Measurements from ENCODE around the gene ZFYVE21. TPM values are rescaled to one million over a fixed set of nuclear protein-coding genes. Genes with fewer than 3 reads are reported as not detected.
A peak's percentile ranks its signal among the peaks of the same experiment; 100 is the strongest.

Gene ZFYVE21
- total RNA-seq, 1 experiment from 2014 or later: 28.4 TPM

DNA sequence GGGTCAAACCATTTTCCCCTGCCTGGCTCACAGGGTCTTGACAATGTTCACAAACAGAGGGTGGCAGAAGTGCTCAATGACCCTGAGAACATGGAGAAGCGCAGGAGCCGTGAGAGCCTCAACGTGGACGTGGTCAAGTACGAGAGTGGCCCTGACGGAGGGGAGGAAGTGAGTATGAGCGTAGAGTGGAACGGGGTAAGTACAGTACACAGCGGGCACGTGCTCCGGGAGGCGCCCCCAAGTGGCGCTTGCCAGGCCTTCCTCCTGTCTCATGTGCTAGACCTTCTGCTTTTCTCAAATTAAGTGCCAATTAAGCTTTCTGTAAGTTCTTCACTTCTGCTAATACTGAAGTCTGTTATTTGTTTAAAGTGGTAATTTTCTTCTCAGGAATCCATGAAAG lies 36.3 kb upstream of the ZFYVE21 start:
- Histone ChIP-seq H3K27ac (ENCODE audit: low read length) (peak overlapping the region; percentile 50; the same call in 1 of the 2 replicates), H3K4me1 (ENCODE audit: low read length) (peaks cover 16% of the 10 kb centered on the region), H3K79me2 (ENCODE audit: low read length) (peaks cover 28% of the 10 kb centered on the region), H3K4me2 (ENCODE audit: low read depth, low read length, poor library complexity, severe bottlenecking) (peak overlapping the region; percentile 5), H3K27me3 (ENCODE audit: low read length) (no peaks in the 10 kb centered on the region), H2AFZ (ENCODE audit: low read length) (0 out of 2 replicates have a peak overlapping the region, but pooled peaks have one; percentile 22), H3K9me2 (replicated peaks; ENCODE audit: insufficient read depth, low read length) (no peaks in the 10 kb centered on the region), H3K9me3 (ENCODE audit: low read length) (no peaks in the 10 kb centered on the region), H3K4me3 (ENCODE audit: low read length) (no peak overlapping the region), H3K9ac (ENCODE audit: low read length) (peak overlapping the region; percentile 23; the same call in 1 of the 2 replicates), H4K20me1 (ENCODE audit: insufficient read depth, low read depth, low read length) (no peaks in the 10 kb centered on the region), H3K36me3 (ENCODE audit: insufficient read depth, low read length) (peaks cover 42% of the 10 kb centered on the region)
- peak; percentile 94 for DNase-seq

DNA sequence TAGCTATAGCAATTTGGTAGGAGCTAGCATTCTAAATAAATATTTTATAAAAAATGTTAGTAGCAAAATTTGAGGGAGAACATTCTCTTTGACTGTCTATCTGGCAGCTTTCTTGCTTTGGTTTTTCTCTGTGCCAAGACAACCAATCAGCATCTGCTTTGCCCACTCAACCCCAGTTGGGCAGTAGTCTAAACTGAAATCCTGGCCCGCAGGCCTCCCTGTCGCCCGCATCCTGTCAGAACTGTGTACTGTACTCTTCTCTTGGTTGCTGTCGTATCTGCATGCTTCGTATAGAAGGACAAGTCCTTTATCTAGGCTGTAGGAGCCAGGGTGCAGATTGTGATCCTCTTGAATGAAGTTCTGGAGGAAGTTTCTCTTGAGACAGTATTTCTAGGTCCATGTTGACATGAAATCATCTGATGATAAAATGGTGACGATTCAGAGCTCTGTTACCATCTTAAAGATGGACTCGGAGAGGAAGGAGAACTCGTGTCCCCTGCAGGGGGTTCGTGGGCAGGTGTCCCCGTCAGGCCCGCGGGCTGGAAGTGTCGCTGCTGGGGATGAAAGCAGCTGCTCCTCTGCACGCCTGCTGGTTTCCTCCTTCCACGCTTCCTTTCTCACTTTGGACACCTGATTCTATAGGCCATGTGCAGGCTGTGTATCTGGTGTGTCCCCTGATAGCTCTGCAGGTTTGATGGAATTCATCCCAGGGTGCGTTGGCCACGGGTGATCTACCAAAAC lies 34.9 kb upstream of the ZFYVE21 start:
- Histone ChIP-seq H3K9me2 (replicated peaks; ENCODE audit: insufficient read depth, low read length) (no peaks in the 10 kb centered on the region), H3K4me1 (ENCODE audit: low read length) (peaks cover 16% of the 10 kb centered on the region), H3K27ac (ENCODE audit: low read length) (no peak overlapping the region), H3K9ac (ENCODE audit: low read length) (no peak overlapping the region), H3K9me3 (ENCODE audit: low read length) (no peaks in the 10 kb centered on the region), H3K4me2 (ENCODE audit: low read depth, low read length, poor library complexity, severe bottlenecking) (no peak overlapping the region), H3K36me3 (ENCODE audit: insufficient read depth, low read length) (peaks cover 40% of the 10 kb centered on the region), H2AFZ (ENCODE audit: low read length) (no peak overlapping the region), H4K20me1 (ENCODE audit: insufficient read depth, low read depth, low read length) (no peaks in the 10 kb centered on the region), H3K27me3 (ENCODE audit: low read length) (no peaks in the 10 kb centered on the region), H3K4me3 (ENCODE audit: low read length) (no peak overlapping the region), H3K79me2 (ENCODE audit: low read length) (peaks cover 30% of the 10 kb centered on the region)
- DNase-seq: no peak

DNA sequence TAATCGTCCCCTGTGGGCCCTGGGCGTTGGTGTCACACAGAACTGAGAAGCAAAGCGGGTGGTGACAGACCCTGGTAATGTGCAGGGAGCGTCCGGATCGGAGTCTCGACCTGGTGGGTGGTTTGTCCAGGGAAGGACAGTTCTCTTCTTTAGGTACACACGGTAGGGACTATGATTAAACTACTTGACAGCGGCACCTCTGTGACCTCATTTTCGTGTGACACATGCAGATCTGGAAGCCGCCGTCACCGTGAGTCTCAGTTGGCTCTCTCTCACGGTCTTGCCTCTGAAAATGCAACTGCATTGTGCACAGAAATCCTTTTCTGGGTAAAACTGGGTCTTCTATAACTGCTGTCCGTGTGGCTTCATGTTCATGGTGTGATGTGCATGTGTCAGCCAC lies 32.5 kb upstream of the ZFYVE21 start:
- Histone ChIP-seq H3K36me3 (ENCODE audit: insufficient read depth, low read length) (peaks cover 43% of the 10 kb centered on the region), H3K9ac (ENCODE audit: low read length) (no peak overlapping the region), H3K27me3 (ENCODE audit: low read length) (no peaks in the 10 kb centered on the region), H3K9me3 (ENCODE audit: low read length) (no peaks in the 10 kb centered on the region), H3K4me1 (ENCODE audit: low read length) (peaks cover 22% of the 10 kb centered on the region), H3K4me3 (ENCODE audit: low read length) (no peak overlapping the region), H4K20me1 (ENCODE audit: insufficient read depth, low read depth, low read length) (no peaks in the 10 kb centered on the region), H2AFZ (ENCODE audit: low read length) (no peak overlapping the region), H3K79me2 (ENCODE audit: low read length) (peaks cover 43% of the 10 kb centered on the region), H3K9me2 (replicated peaks; ENCODE audit: insufficient read depth, low read length) (no peaks in the 10 kb centered on the region), H3K4me2 (ENCODE audit: low read depth, low read length, poor library complexity, severe bottlenecking) (no peak overlapping the region), H3K27ac (ENCODE audit: low read length) (no peak overlapping the region)
- DNase-seq: no peak

- Histone ChIP-seq H2AFZ (ENCODE audit: low read length) (no peak overlapping the region), H3K9me3 (ENCODE audit: low read length) (no peaks in the 10 kb centered on the region), H4K20me1 (ENCODE audit: insufficient read depth, low read depth, low read length) (no peaks in the 10 kb centered on the region), H3K4me2 (ENCODE audit: low read depth, low read length, poor library complexity, severe bottlenecking) (no peak overlapping the region), H3K9ac (ENCODE audit: low read length) (no peak overlapping the region), H3K36me3 (ENCODE audit: insufficient read depth, low read length) (peaks cover 43% of the 10 kb centered on the region), H3K27ac (ENCODE audit: low read length) (no peak overlapping the region), H3K4me1 (ENCODE audit: low read length) (peaks cover 22% of the 10 kb centered on the region), H3K79me2 (ENCODE audit: low read length) (peaks cover 43% of the 10 kb centered on the region), H3K27me3 (ENCODE audit: low read length) (no peaks in the 10 kb centered on the region), H3K4me3 (ENCODE audit: low read length) (no peak overlapping the region), H3K9me2 (replicated peaks; ENCODE audit: insufficient read depth, low read length) (no peaks in the 10 kb centered on the region)
- no peak for DNase-seq
Measured at GRCh38 chr14:103684471-103684870, 31.1 kb upstream of the ZFYVE21 start.

- H3K4me3 ChIP-seq (ENCODE audit: low read length): no peak overlapping the region
- H3K9ac ChIP-seq (ENCODE audit: low read length): no peak overlapping the region
- no peaks in the 10 kb centered on the region for H4K20me1 ChIP-seq (ENCODE audit: insufficient read depth, low read depth, low read length)
- H3K4me1 ChIP-seq (ENCODE audit: low read length): peaks cover 22% of the 10 kb centered on the region
- H3K9me3 ChIP-seq (ENCODE audit: low read length): no peaks in the 10 kb centered on the region
- no peak overlapping the region for H3K27ac ChIP-seq (ENCODE audit: low read length)
- H3K79me2 ChIP-seq (ENCODE audit: low read length): peaks cover 42% of the 10 kb centered on the region
- H3K9me2 ChIP-seq (replicated peaks; ENCODE audit: insufficient read depth, low read length): no peaks in the 10 kb centered on the region
- peaks cover 39% of the 10 kb centered on the region for H3K36me3 ChIP-seq (ENCODE audit: insufficient read depth, low read length)
- H3K4me2 ChIP-seq (ENCODE audit: low read depth, low read length, poor library complexity, severe bottlenecking): no peak overlapping the region
- no peaks in the 10 kb centered on the region for H3K27me3 ChIP-seq (ENCODE audit: low read length)
- no peak overlapping the region for H2AFZ ChIP-seq (ENCODE audit: low read length)
- DNase-seq: no peak
Measured at GRCh38 chr14:103684871-103685270, 30.7 kb upstream of the ZFYVE21 start.

GRCh38 chr14:103685276-103686211 lies 30.1 kb upstream of the ZFYVE21 start:
- no peak for DNase-seq
- peaks cover 33% of the 10 kb centered on the region for H3K36me3 ChIP-seq (ENCODE audit: insufficient read depth, low read length)
- no peaks in the 10 kb centered on the region for H4K20me1 ChIP-seq (ENCODE audit: insufficient read depth, low read depth, low read length)

GRCh38 chr14:103686831-103687485 lies 28.7 kb upstream of the ZFYVE21 start:
- Histone ChIP-seq H3K9me3 (ENCODE audit: low read length) (no peaks in the 10 kb centered on the region), H3K27me3 (ENCODE audit: low read length) (no peaks in the 10 kb centered on the region), H3K4me2 (ENCODE audit: low read depth, low read length, poor library complexity, severe bottlenecking) (no peak overlapping the region), H3K79me2 (ENCODE audit: low read length) (peaks cover 31% of the 10 kb centered on the region), H3K9me2 (replicated peaks; ENCODE audit: insufficient read depth, low read length) (no peaks in the 10 kb centered on the region), H3K36me3 (ENCODE audit: insufficient read depth, low read length) (peaks cover 27% of the 10 kb centered on the region; the same call in 1 of the 2 replicates), H2AFZ (ENCODE audit: low read length) (no peak overlapping the region), H3K27ac (ENCODE audit: low read length) (no peak overlapping the region), H3K9ac (ENCODE audit: low read length) (no peak overlapping the region), H4K20me1 (ENCODE audit: insufficient read depth, low read depth, low read length) (no peaks in the 10 kb centered on the region), H3K4me1 (ENCODE audit: low read length) (peaks cover 43% of the 10 kb centered on the region), H3K4me3 (ENCODE audit: low read length) (no peak overlapping the region)
- no peak for DNase-seq

More at GRCh38 chr14:103685276-103686211, 30.1 kb upstream of the ZFYVE21 start:
- Histone ChIP-seq H3K9me2 (replicated peaks; ENCODE audit: insufficient read depth, low read length) (no peaks in the 10 kb centered on the region), H3K4me3 (ENCODE audit: low read length) (no peak overlapping the region), H3K27me3 (ENCODE audit: low read length) (no peaks in the 10 kb centered on the region), H3K9me3 (ENCODE audit: low read length) (no peaks in the 10 kb centered on the region), H3K27ac (ENCODE audit: low read length) (no peak overlapping the region), H3K9ac (ENCODE audit: low read length) (no peak overlapping the region), H3K4me1 (ENCODE audit: low read length) (peaks cover 29% of the 10 kb centered on the region), H3K79me2 (ENCODE audit: low read length) (peaks cover 42% of the 10 kb centered on the region), H2AFZ (ENCODE audit: low read length) (no peak overlapping the region), H3K4me2 (ENCODE audit: low read depth, low read length, poor library complexity, severe bottlenecking) (no peak overlapping the region)
